Karpas-422 (cell line): ENCODE data around the gene RPRD1B. TPM values are rescaled to one million over a fixed set of nuclear protein-coding genes. Genes with fewer than 3 reads are reported as not detected.

Experiments
- DNase-seq: peaks from one replicate; pipeline ENCODE4 v3.0.0-alpha.2; 2015
- H2AFZ ChIP-seq: fragments of 200-600 bp; sonication (generic); 2 replicates; pipeline ENCODE4 v1.6.1; 2014; ENCODE audit warnings: antibody characterized with exemption, low read length, mixed read lengths
- H3K27ac ChIP-seq: fragments of 200-600 bp; sonication (generic); 2 replicates; pipeline ENCODE4 v1.5.1; 2014; ENCODE audit warnings: mild to moderate bottlenecking, low read length, moderate library complexity
- H3K27me3 ChIP-seq: fragments of 200-600 bp; sonication (generic); 2 replicates; pipeline ENCODE4 v1.6.1; 2014; ENCODE audit warnings: low read length, mixed read lengths
- H3K36me3 ChIP-seq: fragments of 200-600 bp; sonication (generic); 2 replicates; pipeline ENCODE4 v1.6.1; 2014; ENCODE audit warnings: low read length, mixed read lengths; ENCODE audit not compliant: insufficient read depth
- H3K4me1 ChIP-seq: fragments of 200-600 bp; sonication (generic); 2 replicates; pipeline ENCODE4 v1.6.1; 2014; ENCODE audit warnings: mild to moderate bottlenecking, low read length, mixed read lengths
- H3K4me2 ChIP-seq: fragments of 200-600 bp; sonication (generic); 2 replicates; pipeline ENCODE4 v1.6.1; 2014; ENCODE audit warnings: low read length, low read depth, mild to moderate bottlenecking; ENCODE audit not compliant: poor library complexity, severe bottlenecking
- H3K4me3 ChIP-seq: fragments of 200-600 bp; sonication (generic); 2 replicates; pipeline ENCODE4 v1.5.1; 2014; ENCODE audit warnings: mild to moderate bottlenecking, antibody characterized with exemption, low read length, mixed read lengths
- H3K79me2 ChIP-seq: fragments of 200-600 bp; sonication (generic); 2 replicates; pipeline ENCODE4 v1.6.1; 2014; ENCODE audit warnings: mild to moderate bottlenecking, low read length, mixed read lengths
- H3K9ac ChIP-seq: fragments of 200-600 bp; sonication (generic); 2 replicates; pipeline ENCODE4 v1.6.0; 2014; ENCODE audit warnings: low read length
- H3K9me2 ChIP-seq: fragments of 200-600 bp; sonication (generic), shearing (Covaris generic); replicated peaks from 2 replicates; pipeline ENCODE4 v1.6.0; 2014; ENCODE audit warnings: mild to moderate bottlenecking, low read length, moderate library complexity; ENCODE audit not compliant: insufficient read depth
- H3K9me3 ChIP-seq: fragments of 300-700, 200-600 bp; sonication (generic); 2 replicates; pipeline ENCODE4 v1.6.1; 2014; ENCODE audit warnings: low read length, mixed read lengths
- H4K20me1 ChIP-seq: fragments of 200-600 bp; sonication (generic); 2 replicates; pipeline ENCODE4 v1.6.1; 2014; ENCODE audit warnings: mild to moderate bottlenecking, antibody characterized with exemption, low read length, low read depth; ENCODE audit not compliant: insufficient read depth
- total RNA-seq: library from RNA; depleted of rRNA; stranded (reverse); fragments of >200 nt; shearing (Covaris generic); gene quantifications from 2 replicates; pipeline ENCODE4 v1.2.3, GENCODE V29; 2014; ENCODE audit warnings: low replicate concordance

RPRD1B gene
- total RNA-seq, 1 experiment from 2014 or later = 68.2 TPM

DNA sequence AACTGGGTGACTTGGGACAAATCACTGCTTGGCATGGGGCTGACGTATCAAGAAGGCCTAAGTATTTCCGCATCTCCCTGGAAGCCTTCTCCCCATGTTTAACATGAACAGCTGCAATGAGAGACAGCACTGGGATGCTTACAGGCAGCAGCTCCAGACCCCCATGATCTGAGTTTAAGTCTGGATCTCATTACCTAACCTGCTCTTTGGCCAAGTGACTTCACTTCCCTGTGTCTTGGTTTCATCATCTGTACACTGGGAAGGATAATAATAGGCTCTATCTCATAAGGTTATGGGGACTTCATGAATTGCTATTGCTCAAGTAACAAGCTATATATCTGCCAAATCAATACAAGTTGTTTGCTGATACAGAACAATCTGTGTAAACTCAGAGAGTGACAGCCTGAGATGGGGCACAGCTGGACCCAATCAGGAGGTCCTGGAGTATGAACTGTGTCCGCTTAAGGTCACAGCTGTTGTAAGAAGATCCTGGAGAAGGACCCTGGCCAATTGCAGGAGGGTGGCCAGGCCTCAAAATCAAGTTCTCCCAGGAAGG, 75.5 kb downstream of the RPRD1B start:
- H3K4me1 ChIP-seq = no peaks in the 10 kb centered on the region
- no peaks in the 10 kb centered on the region for H3K9me3 ChIP-seq
- no peak overlapping the region for H3K9ac ChIP-seq
- H3K4me2 ChIP-seq = no peak overlapping the region
- no peaks in the 10 kb centered on the region for H4K20me1 ChIP-seq
- no peaks in the 10 kb centered on the region for H3K9me2 ChIP-seq
- DNase-seq = no peak
- H3K27ac ChIP-seq = no peak overlapping the region
- H3K36me3 ChIP-seq = no peaks in the 10 kb centered on the region
- no peaks in the 10 kb centered on the region for H3K79me2 ChIP-seq
- H2AFZ ChIP-seq = no peak overlapping the region
- no peaks in the 10 kb centered on the region for H3K27me3 ChIP-seq
- no peak overlapping the region for H3K4me3 ChIP-seq

DNA sequence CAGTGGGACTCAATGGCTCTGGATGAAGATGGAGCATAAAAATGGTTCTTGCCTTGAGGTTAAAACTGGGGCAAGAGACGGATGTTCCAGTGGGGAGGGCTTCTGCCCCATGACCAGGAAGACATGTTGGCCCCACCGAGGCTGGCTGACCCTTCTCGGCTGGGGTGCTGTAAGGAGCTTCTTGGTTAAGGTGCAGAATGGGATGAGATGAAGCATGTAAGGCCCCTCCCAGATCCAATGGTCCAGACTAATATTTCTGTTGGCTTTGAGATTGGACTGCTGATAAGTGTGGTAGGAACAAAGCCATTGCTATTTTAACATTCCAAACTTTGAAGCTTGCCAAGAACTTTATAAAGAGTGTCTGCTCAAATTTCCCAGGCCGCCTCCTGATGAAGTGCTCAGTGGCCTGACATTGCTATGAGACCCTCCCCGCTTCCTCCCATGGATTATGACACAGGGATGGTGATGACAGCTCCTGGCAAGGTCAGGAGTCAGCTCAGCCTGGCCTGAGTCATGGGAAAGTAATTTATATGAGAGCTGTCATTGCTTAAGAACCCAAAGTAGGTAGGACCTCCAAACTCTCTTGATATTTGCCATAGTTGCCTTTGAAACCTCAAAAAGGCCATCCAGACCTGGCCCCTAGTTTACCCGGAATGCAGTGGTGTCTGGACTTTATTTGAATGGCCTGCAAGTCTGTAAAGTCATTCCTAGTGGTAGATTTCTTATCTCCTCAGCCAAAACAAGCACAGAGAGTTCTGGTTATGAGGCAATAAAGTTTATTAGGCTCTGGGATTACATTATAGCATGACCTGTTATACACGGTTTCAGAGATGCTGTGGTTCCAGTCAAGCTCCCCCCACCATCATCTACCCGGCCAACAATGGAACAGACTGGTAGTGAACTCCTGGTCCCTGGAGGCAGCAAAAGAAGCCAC, 76.3 kb downstream of the RPRD1B start:
- Histone ChIP-seq H3K4me3 (no peak overlapping the region), H3K4me2 (no peak overlapping the region), H3K36me3 (no peaks in the 10 kb centered on the region), H3K9me2 (no peaks in the 10 kb centered on the region), H2AFZ (no peak overlapping the region), H3K27me3 (no peaks in the 10 kb centered on the region), H4K20me1 (no peaks in the 10 kb centered on the region), H3K27ac (no peak overlapping the region), H3K4me1 (no peaks in the 10 kb centered on the region), H3K9me3 (no peaks in the 10 kb centered on the region), H3K9ac (no peak overlapping the region), H3K79me2 (no peaks in the 10 kb centered on the region)
- DNase-seq = no peak

- Histone ChIP-seq H3K4me3 (no peak overlapping the region), H3K9me3 (no peaks in the 10 kb centered on the region), H2AFZ (no peak overlapping the region), H3K27me3 (no peaks in the 10 kb centered on the region), H3K9me2 (no peaks in the 10 kb centered on the region), H3K4me2 (no peak overlapping the region), H3K4me1 (no peaks in the 10 kb centered on the region), H3K9ac (no peak overlapping the region), H3K36me3 (no peaks in the 10 kb centered on the region), H4K20me1 (no peaks in the 10 kb centered on the region), H3K27ac (no peak overlapping the region), H3K79me2 (no peaks in the 10 kb centered on the region)
- DNase-seq = no peak
Measured at GRCh38 chr20:38110525-38111178, 77.1 kb downstream of the RPRD1B start.

GRCh38 chr20:38111366-38112232, 78.1 kb downstream of the RPRD1B start:
- Histone ChIP-seq H3K9ac (no peak overlapping the region), H3K36me3 (no peaks in the 10 kb centered on the region), H3K27me3 (no peaks in the 10 kb centered on the region), H3K4me1 (no peaks in the 10 kb centered on the region), H3K4me3 (no peak overlapping the region), H3K4me2 (no peak overlapping the region), H4K20me1 (no peaks in the 10 kb centered on the region), H3K27ac (no peak overlapping the region), H3K9me3 (no peaks in the 10 kb centered on the region), H3K9me2 (no peaks in the 10 kb centered on the region), H2AFZ (no peak overlapping the region), H3K79me2 (no peaks in the 10 kb centered on the region)
- DNase-seq = no peak

- no peaks in the 10 kb centered on the region for H3K27me3 ChIP-seq
- H2AFZ ChIP-seq = no peak overlapping the region
- H3K9me2 ChIP-seq = no peaks in the 10 kb centered on the region
- H4K20me1 ChIP-seq = no peaks in the 10 kb centered on the region
- H3K9me3 ChIP-seq = no peaks in the 10 kb centered on the region
- no peak overlapping the region for H3K27ac ChIP-seq
- H3K4me3 ChIP-seq = no peak overlapping the region
- no peaks in the 10 kb centered on the region for H3K4me1 ChIP-seq
- no peak overlapping the region for H3K4me2 ChIP-seq
- no peaks in the 10 kb centered on the region for H3K36me3 ChIP-seq
- H3K9ac ChIP-seq = no peak overlapping the region
- DNase-seq = no peak
- no peaks in the 10 kb centered on the region for H3K79me2 ChIP-seq
Measured at GRCh38 chr20:38112261-38112929, 78.8 kb downstream of the RPRD1B start.

GRCh38 chr20:38112930-38113294, 79.4 kb downstream of the RPRD1B start:
- Histone ChIP-seq H3K4me1 (no peaks in the 10 kb centered on the region), H3K79me2 (no peaks in the 10 kb centered on the region), H2AFZ (no peak overlapping the region), H3K9ac (no peak overlapping the region), H3K27ac (no peak overlapping the region), H3K9me3 (no peaks in the 10 kb centered on the region), H3K27me3 (no peaks in the 10 kb centered on the region), H3K4me2 (no peak overlapping the region), H3K36me3 (no peaks in the 10 kb centered on the region), H3K4me3 (no peak overlapping the region), H4K20me1 (no peaks in the 10 kb centered on the region), H3K9me2 (no peaks in the 10 kb centered on the region)
- no peak for DNase-seq

GRCh38 chr20:38113401-38114325, 80.1 kb downstream of the RPRD1B start:
- H3K9ac ChIP-seq = no peak overlapping the region
- peak; percentile 83 for DNase-seq
- no peaks in the 10 kb centered on the region for H3K79me2 ChIP-seq
- H3K36me3 ChIP-seq = no peaks in the 10 kb centered on the region
- H3K4me3 ChIP-seq = no peak overlapping the region
- H2AFZ ChIP-seq = no peak overlapping the region
- H3K4me2 ChIP-seq = no peak overlapping the region
- no peaks in the 10 kb centered on the region for H3K4me1 ChIP-seq
- H3K27ac ChIP-seq = no peak overlapping the region
- no peaks in the 10 kb centered on the region for H3K27me3 ChIP-seq
- H4K20me1 ChIP-seq = no peaks in the 10 kb centered on the region
- H3K9me2 ChIP-seq = no peaks in the 10 kb centered on the region
- H3K9me3 ChIP-seq = no peaks in the 10 kb centered on the region
